Mammary microvascular endothelial cell (primary cell): ENCODE results near the gene ZNF419. TPM values are rescaled to one million over a fixed set of nuclear protein-coding genes. Genes with fewer than 3 reads are reported as not detected.

Experiments used
- total RNA-seq: library from RNA; depleted of rRNA; stranded (reverse); fragments of >200 nt; gene quantifications from 2 replicates; pipeline ENCODE4 v1.2.3, GENCODE V29; 2015

Gene ZNF419
- 4.2 and 9.5 TPM in 2 replicates for total RNA-seq

DNA sequence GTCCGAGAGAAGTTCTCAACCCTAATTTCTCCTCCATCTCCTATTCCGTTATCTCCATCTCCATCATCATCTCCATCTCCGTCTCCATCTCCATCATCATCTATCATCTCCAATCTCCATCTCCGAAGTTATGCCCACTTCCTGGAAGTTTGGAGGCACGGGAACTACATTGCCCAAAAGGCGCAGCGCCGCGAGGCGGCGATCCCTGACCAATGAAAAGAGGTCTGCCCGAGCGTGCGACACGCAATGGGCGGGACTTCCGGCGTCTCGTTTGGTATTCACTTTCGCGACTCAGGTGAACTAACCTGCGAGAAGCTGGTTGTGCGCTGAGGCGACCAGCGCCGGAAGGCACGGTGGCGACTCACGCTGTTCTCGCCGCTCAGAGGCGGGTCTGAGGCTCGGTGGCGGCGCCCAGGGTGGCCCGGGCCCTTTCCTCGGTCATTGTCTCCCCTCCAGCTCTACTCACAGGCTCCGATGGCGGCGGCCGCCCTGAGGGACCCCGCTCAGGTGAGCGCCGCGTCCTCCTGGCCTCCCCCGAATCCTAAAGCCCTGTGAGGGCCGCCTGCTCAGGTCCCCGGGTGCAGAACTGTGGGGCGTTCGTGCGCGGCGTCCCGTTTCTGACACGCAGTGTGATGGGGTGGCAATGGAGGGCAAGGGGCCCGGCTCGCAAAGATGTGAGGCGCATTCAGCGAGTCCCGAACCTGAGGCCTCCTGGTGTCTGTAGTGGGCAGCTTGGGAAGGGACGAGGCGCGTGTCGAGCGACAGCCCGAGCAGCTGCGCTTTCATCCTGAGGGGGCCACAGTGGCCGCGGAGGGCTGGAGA is at the start of gene ZNF419:
TSS of gene ZNF419 (plus strand) at position 274 of the 822 bp plus-strand sequence. CDS start at position 475, 201 bp downstream.

DNA sequence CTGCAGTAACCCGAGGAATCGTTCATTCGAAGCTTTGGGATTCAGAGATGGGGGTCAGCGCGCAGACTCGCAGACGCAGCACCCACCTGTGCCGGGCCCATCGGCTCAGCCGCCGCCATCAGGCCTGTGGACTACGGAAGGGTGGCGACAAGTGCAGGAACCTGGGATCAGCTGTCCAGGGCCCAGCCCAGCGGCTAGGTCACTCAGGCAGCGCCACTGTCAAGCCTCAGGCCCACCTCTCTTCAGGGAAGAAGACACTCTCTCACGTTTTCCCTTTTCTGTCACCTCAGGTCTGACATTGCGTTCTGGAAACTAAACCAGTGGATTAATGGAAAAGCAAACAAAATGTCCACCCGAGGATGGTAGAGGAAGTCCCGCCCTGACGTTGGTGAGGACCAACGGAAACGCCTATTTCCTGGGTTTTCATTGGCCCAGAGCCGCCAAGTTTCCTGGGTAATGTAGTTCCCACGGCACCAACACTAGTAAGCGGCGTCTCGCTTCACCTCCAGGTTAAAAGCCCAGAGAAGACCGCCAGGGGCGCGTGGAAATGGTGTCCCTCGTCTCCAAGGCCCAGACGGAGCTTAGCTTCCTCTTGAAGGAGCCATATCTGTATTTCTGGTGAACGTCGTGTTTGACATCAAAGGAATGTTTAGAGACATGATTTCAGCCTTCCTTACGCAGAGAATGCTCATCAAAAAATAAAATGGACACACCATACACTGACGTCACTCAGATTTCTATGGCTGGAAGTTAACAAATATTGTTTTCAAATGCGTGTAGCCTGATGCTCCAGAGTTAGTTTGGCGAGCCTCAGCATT is 10.2 kb upstream of the ZNF419 start, which contains the start of gene ZNF772:
TSS of gene ZNF772 (minus strand) at position 376 of the 818 bp plus-strand sequence. CDS start at position 119, 257 bp downstream.

DNA sequence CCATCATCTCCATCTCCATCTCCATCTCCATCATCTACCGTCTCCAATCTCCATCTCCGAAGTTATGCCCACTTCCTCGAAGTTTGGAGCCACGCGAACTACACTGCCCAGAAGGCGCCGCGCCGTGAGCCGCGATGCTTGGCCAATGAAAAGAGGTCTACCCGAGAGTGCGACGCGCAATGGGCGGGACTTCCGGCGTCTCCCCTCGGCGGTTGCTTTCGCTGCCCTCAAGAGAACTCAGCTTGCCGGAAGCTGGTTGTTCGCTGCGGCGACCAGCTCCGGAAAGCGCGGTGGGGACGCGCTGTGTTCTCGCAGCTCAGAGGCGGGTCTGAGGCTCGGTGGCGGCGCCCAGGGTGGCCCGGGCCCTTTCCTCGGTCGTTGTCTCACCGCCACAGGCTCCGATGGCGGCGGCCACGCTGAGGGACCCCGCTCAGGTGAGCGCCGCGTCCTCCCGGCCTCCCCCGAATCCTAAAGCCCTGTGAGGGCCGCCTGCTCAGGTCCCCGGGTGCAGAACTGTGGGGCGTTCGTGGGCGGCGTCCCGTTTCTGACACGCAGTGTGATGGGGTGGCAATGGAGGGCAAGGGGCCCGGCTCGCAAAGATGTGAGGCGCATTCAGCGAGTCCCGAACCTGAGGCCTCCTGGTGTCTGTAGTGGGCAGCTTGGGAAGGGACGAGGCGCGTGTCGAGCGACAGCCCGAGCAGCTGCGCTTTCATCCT is 12.3 kb downstream of the ZNF419 start, which contains the start of gene ZNF773:
TSS of gene ZNF773 (plus strand) at position 259 of the 716 bp plus-strand sequence. CDS start at position 402, 143 bp downstream.

DNA sequence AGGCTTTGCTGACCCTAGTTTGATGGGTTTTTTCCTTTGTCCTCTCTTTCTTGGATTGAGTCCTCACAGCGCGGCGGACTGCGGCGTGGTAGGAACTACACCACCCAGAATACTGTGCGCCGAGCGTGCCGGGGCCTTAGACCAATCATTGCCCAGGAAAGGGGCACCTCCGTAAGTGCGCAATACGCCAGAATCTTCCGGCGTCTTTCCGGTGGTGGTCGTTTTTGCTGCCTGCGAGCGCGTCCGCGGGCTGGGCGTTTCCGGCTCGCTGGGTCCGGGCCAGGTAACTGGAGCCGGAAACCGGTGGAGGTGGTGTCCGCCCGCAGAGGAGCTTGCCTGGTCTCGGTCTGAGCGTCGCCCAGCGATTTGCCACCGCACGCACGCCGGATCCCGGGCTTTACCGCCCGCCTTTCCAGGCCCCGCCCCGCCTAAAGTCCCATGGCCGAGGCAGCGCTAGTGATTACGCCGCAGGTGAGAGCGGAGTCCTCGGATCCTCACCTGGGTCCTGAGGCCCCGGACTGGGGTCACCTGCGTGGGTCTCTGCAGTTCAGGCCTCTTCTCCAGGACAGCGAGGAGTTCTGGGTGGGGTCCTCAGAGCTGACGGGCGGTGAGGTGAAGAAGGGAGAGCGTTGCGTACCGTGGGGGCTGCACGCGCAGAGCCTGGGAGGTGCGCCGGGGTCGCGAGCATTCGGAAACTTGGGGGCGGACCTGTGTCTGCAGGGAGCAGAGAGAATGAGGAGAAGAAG is 39.8 kb downstream of the ZNF419 start, which contains the start of gene ZNF549:
TSS of gene ZNF549 (plus strand) at position 221 of the 746 bp plus-strand sequence. CDS start at position 439, 218 bp downstream.

Other genes with a start within 250 kb of the ZNF419 start
- gene ZNF805, start 247.1 kb upstream of the ZNF419 start, total RNA-seq, result 5.0 and 5.3 TPM in 2 replicates
- gene ZNF460, start 207.3 kb upstream of the ZNF419 start, total RNA-seq, result 12.3 and 15.7 TPM in 2 replicates
- gene ZNF543, start 167.3 kb upstream of the ZNF419 start, total RNA-seq, result 3.6 and 4.7 TPM in 2 replicates
- gene ZNF304, start 136.5 kb upstream of the ZNF419 start, total RNA-seq, result 4.3 TPM in 2 replicates
- gene TRAPPC2B, start 124.2 kb upstream of the ZNF419 start, total RNA-seq, result 21.3 and 23.6 TPM in 2 replicates
- 0.53 and 1.6 TPM in 2 replicates for gene ZNF547, start 124.2 kb upstream of the ZNF419 start, total RNA-seq
- gene ZNF548, start 97.9 kb upstream of the ZNF419 start, total RNA-seq, result 5.0 and 6.9 TPM in 2 replicates
- gene ZNF17, start 76.6 kb upstream of the ZNF419 start, total RNA-seq, result 3.2 and 3.5 TPM in 2 replicates
- gene ZNF749, start 52.4 kb upstream of the ZNF419 start, total RNA-seq, result 3.1 and 11.3 TPM in 2 replicates
- not detected in 2 replicates for gene VN1R1, start 30.6 kb upstream of the ZNF419 start, total RNA-seq
- 10.5 and 15.0 TPM in 2 replicates for gene ZNF772, start 10.2 kb upstream of the ZNF419 start, total RNA-seq
- gene ZNF773, start 12.2 kb downstream of the ZNF419 start, total RNA-seq, result 1.7 and 5.9 TPM in 2 replicates
- 0.93 and 1.6 TPM in 2 replicates for gene ZNF549, start 39.6 kb downstream of the ZNF419 start, total RNA-seq
- gene ZNF550, start 72.1 kb downstream of the ZNF419 start, total RNA-seq, result 2.5 and 4.1 TPM in 2 replicates
- 2.9 and 3.0 TPM in 2 replicates for gene ZNF416, start 91.2 kb downstream of the ZNF419 start, total RNA-seq
- 2.8 and 3.2 TPM in 2 replicates for gene ZIK1, start 96.4 kb downstream of the ZNF419 start, total RNA-seq
- gene ZNF530, start 112.1 kb downstream of the ZNF419 start, total RNA-seq, result 4.1 and 7.9 TPM in 2 replicates
- gene ZNF134, start 126.5 kb downstream of the ZNF419 start, total RNA-seq, result 7.3 and 8.6 TPM in 2 replicates
- 4.4 and 6.1 TPM in 2 replicates for gene ZNF211, start 145.4 kb downstream of the ZNF419 start, total RNA-seq
- not detected in 2 replicates for gene ZSCAN4, start 181.2 kb downstream of the ZNF419 start, total RNA-seq
- 4.1 and 5.2 TPM in 2 replicates for gene ZNF551, start 194.2 kb downstream of the ZNF419 start, total RNA-seq
- gene ZNF154, start 221.5 kb downstream of the ZNF419 start, total RNA-seq, result 0.33 and 0.34 TPM in 2 replicates
- 2.6 and 3.1 TPM in 2 replicates for gene ZNF671, start 239.9 kb downstream of the ZNF419 start, total RNA-seq